Activated CD8-positive, alpha-beta memory T cell treated with anti-CD3 and anti-CD28 coated beads, Interleukin-2, amount 50 U/mL, for 1 hour (primary cell): Measurements from ENCODE around the gene SH2D4B.
"Not testable (repeated sequence)": the region's sequence is repeated elsewhere in the genome, so short reads cannot be mapped to it uniquely, and the experiment has no call there.

Experiments used
- DNase-seq: peaks from one replicate; pipeline ENCODE4 v3.0.0-alpha.2; 2020; ENCODE audit errors: extremely low read depth

The SH2D4B gene

DNA sequence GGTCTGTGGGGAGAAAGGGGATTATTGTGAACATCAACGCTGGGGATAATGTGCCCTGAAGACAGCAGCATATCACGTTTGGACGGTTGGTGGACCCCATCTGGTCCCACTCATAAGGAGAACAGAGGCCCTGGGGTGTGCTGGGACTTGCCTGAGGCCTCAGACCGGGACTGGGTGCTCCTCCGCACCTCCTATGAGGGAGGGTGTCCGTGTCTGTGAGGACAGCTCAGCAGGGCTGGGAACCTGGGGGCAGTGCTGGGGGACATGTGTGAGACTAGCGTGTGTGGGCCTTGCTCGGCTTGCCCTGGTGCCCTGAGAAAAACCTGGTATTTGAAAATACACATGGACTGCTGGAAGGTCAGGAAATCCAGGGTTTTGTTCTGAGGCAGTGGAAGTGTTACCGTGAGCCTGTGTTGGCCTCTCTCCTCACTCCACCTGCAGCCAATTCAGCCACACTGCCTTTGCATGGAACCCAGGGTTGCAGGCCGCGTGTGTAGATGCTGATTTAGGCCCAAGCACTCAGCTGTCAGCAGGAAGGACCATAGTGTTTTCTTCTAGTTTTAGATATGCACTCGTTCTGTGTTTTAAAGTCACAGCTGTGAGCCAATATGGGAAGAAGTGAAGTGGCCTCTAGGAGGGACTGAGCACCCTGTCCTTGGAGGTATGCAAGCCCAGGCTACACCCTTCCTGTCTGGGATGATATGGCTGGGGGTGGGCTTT is 13.4 kb upstream of the SH2D4B start:
- no peak for DNase-seq

DNA sequence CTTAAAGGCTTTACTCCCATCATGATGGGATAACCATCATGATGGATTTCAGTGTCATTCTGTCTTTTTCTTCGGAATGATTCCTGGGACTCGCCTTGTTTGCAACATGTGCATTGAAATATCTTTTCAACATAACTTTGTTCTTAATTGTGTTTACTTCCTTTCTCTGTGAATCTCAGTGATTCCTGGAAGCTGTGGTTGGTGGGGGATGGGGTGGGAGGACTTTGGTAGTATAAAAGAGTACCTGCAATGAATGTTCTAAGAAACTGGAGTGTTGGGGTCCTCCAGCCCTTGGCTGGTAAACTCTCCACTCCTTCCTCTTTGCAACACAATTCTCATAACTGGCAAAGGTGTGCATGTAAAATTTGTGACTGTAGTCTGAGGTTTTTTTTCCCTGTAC is 11.5 kb upstream of the SH2D4B start:
- DNase-seq: no peak

DNA sequence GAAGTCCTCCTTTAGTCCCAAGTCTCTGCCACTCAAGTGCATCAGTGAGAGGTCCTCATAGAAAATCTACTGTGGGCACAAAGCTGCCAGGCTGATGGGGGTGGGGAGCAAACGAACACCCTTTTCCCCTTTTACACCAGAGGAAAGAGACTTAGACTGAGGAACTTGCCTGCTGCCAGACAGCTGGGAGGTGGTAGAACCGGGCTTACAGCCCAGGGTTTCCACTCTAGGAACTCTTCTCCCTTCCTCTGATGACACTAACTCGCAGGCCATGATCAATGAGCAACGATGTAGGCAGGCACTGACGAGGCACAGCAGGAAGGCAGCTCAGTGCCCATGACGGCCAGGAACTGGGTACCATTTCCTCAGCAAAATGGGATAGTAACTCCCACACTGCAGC is 11.0 kb upstream of the SH2D4B start:
- DNase-seq: no peak

DNA sequence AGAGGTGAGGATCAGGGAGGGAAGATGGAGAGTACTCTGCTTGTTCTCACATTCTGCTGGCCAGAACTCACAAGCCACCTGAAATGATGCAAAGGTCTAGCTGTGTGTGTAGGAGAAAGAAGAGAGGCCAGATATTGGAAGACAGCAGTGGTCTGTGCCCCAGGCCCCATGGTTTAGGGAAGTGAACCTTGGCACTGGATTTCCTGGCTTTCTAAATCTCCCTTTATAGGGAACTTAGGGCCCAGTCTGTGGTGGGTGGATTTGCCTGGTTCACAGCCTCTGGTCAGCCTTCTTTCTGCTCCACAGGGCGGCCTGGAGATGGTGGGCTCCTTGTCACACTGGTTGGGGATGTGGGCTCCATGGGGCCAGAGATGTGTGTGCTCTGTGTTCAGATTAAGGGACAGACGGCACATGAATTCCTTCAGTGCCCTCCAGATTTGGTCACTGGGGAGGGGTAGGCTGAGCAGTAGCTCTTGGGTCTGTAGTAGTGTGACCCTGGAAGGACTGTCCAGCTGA is 9.5 kb upstream of the SH2D4B start:
- DNase-seq: no peak

DNA sequence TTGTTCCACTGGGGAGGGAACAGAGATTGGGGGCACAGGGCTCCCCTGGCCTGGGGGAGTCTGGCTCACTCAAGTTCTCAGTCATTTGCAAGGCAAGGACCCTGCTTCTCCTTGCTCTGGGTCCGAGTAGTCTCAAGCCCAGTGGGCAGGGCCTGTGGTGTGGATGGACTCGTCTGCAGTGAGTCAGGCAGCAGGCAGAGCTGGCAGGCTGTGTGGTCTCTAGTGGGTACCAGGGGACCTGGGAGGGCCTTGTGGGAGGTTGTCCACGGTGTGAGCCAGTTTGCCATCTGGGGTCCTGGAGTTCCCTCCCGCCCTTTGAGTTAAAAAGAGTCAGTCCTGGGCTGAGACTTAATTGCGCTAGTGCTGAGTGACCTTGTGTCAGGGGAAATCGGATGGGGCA is 8.8 kb upstream of the SH2D4B start:
- DNase-seq: no peak

DNA sequence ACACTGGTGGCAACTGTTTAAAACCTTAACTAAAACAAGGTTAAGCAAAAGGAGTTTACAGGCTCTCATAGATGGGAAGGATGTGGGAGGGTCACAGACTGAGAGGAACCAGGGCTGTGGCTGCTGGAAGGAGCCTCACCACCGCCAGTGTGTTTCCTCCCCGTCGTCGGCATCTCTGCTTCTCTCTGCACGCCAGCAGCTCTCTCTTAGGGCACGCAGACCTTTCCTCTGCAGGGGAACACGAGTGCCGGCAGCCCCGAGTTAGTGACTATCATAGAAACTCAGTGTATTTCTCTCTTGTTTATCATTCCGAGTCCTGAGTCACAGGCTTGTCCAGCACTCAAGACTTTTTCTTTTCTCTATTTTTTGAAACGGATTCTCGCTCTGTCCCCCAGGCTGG is 8.1 kb upstream of the SH2D4B start:
- DNase-seq: no peak

DNA sequence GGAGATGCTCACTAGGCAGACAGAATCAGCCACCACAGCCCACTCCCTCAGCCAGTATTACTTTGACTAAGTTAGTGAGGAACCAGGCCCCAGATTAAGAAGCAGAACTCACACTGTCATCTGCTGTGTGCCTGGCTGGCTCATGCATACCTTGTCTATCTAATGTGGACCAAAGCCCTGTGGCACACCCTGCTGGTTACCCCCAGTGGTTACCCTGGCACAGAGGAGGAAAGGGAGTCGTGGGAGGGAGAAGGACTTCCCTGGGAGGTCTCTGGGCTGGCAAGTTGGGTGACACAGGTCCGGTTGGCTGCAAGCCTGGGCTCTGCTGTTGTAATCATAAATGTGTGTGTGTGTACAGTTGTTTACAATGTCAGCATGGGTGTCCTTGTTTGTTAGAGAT is 7.5 kb upstream of the SH2D4B start:
- DNase-seq: no peak

DNA sequence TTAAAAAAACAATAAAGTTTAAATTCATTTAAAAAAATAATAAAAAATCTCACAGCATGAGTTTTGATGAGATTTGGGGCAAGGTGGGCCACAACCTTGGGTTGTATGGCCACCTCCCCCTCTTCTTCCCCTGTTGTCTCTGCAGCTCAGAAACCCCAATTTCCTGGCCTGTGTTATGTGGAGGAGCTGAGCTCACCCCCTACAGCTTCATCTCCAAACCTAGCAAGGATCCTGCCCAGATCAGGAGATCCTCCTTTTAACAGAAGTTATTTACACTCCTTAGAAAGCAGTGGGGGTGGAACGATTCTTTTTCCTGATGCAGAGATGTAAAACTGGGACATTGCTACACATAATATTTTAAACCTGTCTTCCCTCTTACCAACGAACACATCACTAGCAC is 6.9 kb upstream of the SH2D4B start:
- DNase-seq: no peak

DNA sequence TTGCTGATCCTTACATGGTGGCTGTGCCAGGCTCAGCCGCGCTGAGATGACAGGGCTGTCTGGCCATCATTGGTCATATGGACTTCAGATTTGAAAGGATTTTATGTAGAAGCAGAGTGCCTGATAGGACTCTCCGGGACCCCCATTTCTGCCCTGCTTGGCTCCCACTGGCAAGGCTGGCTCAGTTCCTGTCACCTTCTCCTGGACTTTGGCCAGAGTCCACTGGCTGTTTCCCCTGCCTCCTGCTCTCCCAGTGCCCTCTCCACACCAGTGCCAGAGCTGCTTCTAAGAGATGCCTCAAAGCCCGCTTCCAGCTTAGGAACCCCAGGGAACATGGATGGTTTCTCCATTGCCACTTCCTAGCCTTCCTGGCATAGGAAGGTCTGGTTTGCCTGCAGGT is 5.1 kb upstream of the SH2D4B start:
- DNase-seq: no peak

DNA sequence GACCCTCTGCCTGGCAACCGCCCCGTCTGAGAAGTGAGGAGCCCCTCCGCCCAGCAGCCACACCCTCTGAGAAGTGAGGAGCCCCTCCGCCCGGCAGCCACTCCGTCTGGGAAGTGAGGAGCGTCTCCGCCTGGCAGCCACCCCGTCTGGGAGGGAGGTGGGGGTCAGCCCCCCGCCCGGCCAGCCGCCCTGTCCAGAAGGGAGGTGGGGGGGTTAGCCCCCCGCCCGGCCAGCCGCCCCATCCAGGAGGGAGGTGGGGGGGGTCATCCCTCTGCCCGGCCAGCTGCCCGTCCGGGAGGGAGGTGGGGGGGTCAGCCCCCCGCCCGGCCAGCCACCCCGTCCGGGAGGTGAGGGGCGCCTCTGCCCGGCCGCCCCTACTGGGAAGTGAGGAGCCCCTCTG is 3.6 kb upstream of the SH2D4B start:
- DNase-seq: not testable (repeated sequence)

DNA sequence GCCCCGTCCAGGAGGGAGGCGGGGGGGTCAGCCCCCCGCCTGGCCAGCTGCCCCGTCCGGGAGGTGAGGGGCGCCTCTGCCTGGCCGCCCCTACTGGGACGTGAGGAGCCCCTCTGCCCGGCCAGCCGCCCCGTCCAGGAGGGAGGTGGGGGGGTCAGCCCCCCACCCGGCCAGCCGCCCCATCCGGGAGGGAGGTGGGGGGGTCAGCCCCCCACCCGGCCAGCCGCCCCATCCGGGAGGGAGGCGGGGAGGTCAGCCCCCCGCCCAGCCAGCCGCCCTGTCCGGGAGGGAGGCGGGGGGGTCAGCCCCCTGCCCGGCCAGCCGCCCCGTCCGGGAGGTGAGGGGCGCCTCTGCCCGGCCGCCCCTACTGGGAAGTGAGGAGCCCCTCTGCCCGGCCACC is 3.1 kb upstream of the SH2D4B start:
- DNase-seq: not testable (repeated sequence)

DNA sequence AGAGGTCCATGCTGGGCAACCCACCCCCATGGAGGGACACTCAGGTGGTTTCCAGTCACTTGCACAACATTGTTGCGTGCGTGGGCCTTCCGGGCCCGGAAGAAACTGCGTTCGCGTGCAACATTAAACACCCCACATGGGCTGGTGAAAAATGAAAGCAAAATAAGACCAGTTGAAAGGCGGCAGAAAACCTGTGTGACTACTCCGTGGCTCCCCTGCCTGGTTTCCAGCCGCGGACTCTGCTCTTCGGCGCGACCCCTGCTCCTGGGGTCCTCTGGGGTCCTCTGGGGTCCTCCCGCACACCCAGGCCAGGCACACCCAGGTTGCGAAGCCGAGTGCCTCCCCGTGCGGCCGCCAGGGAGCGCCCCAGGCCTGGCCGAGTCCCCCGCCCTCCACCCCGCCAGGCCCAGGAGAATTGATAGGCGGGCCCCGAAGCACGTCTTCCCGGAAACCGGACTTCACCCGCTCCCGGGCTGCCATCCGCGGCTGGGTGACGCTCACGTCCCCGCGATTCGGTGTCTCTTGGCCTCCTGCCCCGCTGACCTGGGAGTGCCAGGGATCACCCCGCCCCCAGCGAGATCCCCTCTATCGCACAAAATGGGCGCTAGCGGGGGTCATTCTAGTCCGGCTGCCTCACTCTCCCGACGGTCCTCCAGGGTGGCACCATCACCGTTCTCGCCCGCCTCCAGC is 1.9 kb upstream of the SH2D4B start:
- DNase-seq: no peak

DNA sequence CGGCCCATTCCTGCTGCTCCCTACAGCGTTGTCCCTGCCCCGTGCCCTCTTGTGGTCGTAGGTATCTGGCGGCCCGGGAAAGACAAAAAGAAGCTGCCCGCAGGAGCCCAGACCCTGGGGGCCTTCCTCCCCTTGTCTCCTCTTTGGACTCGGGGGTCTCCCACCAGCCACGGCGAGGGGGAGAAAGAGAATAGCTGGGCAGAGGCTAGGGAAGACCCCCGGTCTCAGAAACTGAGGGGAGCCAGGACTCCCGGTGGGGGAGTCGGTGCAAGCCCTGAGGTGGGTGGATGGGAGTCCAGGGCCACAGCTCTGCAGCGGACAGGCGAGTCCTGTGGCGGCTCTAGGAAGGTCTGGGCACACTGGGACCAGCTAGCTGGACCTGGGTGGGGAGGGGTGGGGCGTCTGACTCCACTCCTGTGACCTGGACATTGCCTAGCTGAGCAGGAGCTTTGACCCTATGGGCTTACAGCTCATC is 1.3 kb upstream of the SH2D4B start:
- no peak for DNase-seq

DNA sequence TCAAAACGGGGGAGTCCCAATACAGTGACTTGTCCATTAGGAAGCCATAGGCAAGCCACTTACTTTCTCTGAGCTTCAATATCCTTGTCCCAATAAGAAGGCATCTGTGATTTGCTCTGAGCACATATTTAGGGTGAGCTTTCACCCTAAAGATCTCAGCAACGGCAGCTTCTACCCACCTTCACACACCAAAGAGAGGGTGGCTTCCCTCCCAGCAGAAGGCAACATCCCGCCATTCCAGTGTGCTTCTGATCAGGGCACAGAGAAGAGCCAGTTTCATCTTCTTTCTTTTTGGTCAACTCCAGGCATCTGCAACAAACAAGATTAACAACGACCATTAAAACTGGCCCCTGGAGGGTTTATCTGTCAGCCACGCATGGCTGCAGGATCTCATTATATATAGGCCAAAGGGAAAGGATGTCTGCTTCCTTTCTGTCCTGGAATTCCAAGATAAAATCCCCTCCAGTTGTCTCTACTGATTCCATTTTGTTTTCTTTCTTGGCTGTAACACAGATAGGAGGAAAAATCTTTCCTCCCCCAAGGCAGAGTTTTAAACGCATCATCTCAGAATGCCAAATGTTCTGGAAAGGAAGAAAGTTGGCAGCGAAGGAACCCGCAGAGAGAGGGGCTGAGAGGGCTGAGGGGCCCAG is 491 bp upstream of the SH2D4B start:
- no peak for DNase-seq

DNA sequence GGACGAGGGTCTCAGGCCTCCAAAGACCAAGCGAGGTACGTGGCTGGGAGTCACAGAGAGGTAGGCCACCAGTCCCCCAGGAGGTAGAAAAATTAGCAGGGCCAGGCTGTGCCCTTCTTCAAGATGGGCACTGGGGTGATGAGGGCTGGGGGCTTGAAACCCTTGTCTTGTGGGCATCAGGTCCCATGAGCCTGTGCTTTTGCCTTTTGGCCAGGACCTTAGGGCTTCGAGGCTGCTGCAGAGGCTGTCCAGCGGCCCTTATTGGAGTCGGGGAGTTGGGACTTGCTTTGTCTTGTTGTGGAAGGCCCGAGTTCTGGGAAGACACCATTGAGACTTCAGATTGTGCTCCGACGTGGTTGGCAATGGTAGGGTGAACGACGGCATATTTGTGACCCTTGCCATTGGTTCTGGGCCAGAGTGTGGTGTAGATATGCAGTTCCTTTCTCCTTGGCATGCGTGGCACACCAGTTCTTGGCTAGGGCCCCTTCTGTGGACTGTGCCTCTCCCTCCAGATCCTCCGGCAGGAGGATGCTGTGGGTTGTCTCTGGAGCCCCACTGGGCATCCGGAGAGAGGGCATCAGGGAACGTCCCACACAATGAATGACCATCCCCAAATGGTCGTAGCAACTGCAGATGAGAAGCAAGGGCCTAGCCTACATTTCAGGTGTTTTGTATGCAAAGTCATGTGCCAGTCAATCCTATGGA is 931 bp downstream of the SH2D4B start:
- no peak for DNase-seq

DNA sequence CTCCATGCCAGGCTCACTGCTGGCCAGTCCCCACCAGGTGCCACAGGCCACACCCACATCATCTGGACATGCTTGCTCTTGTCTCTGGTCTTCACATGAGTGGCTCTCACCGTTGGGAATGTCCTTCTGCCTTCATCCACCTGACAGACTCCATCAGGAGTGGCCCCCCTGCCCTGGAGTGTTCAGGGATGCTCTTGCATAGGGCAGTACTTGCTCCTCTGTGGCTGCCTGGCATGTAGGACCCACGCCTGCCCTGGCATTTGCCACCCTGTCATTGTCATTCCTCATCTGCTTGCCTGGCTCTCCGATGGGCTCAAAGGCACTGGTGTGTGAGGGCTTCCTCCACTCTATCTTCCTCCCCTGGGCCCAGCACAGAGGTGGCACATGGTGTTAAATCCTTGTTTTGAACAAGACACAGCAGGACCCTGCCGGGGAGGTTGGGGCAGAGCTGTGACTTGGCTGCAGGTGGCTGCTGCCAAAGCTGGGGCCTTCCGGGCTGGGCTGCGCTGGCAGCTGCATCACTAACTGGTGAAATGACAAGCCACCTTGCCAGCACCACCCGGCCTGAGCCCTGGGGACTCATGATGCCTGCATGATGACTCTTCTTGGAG is 1.8 kb downstream of the SH2D4B start:
- no peak for DNase-seq

DNA sequence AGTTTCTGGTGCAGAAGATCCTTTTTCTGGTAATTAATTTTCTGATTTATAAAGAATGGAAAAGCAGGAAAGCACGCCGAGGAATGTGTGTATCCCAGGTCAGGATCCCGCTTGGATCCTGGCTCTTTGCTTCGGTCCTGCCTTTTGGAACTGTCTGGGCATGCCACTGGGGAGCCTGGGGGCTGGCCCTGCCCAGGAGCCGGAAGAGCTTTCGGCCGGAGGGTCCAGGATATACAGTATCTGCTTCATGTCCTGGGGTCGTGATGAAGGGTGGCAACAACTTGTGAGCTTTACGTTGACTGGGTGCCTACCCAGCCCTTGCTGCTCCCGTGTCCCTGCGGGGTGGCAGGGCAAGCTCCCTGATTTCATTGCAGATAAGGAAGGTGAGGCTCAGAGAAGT is 2.4 kb downstream of the SH2D4B start:
- DNase-seq: no peak

DNA sequence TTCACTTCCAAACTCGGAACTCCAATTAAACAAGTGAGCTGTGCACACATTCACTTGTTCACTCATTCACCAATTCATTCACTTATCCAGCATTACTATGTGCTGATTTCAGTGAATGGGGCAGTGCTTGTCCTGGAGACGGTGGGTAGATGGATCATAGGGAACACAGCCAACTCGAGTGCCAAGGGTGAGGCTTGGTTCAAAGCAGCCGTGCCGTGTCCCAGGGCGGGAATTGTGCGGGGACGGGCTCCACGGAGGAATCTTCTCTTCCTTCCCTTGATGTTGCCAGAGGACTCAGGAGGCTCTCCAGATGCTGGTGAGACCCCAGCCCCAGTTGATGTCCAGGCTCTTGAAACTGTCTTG is 2.9 kb downstream of the SH2D4B start:
- DNase-seq: no peak

DNA sequence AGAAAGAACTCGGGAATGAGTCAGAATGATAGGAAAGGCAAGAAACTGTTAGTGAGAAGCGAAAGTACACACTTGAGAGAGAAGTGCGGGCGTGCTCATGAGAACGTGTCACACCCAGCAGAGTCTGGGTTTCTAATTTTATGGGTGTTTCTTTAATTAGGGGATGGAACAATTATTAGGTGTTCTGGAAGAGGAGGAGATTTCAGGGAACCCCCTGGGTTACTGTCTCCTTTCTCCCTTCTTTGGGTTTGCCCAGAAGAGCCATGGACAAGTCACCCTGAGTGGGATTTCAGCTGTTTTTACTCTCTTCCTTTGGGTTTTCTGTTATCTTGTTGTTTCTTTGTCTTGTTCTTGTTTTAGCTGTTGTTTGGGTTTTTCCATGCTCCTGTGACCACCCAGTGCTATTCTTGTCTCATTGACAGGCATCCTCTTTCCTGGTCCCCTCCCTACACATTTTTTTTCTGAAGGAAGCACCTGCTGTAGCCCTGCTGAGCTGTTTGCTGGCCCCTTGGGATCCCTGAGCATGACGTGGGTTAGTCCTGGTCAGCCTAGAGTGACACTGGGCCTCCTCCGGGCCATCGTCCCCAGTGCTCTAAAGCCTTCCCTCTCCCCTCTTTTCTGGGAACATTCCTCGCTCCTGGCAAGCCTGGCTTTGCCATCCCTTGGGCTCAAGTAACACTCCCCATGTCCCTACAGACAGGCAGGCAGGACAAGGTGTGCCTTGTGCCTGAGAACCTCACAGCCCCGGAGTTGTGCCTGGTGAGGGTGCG is 3.5 kb downstream of the SH2D4B start:
- DNase-seq: no peak

DNA sequence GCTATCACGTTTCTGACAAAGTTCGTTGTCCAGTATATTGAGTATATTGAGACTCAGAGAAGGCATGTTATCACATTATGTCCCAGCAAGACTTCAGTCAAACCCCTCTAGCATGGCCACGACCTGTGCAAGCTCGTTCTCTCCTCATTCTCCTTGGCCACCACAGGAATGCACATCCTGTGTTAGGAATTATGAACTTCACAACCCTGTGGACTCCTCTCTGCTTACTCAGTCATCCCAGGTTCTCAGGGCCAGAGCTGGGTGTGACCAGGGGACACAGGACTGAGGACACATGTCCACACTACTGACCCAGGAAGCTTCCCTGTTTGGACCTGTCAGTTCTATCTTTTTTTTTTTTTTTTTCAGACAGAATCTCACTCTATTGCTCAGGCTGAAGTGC is 4.4 kb downstream of the SH2D4B start:
- no peak for DNase-seq

DNA sequence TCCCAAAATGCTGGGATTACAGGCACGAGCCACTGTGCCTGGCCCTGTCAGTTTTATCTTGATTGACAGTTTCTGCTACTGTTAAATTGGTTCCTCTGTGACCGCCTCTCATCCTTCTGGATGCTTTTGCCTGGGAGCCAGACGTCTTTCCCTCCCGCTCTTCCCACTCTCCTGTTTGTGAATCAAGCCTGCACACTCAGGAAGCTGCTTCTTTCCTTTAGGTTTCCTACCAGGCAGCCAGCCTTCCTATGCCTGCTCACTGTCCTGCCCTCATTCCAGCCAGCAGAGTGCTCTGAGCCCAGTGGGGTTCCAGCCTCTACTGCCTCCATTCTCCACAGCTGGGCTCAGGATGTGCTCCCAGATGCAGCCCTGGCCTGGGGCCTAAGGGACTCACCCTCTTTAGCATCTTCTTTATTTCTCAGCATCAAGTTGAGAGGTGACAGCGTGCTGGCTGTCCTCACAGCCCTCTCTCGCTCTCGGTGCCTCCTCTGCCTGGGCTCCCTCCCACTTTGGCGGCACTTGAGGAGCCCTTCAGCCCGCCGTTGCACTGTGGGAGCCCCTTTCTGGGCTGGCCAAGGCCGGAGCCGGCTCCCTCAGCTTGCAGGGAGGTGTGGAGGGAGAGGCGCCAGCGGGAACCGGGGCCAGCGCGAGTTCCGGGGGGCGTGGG is 5.1 kb downstream of the SH2D4B start:
- DNase-seq: no peak
